H4 (cell line): ENCODE data around the gene CCDC102B. TPM values are rescaled to one million over a fixed set of nuclear protein-coding genes. Genes with fewer than 3 reads are reported as not detected.
"Not testable (repeated sequence)": the region's sequence is repeated elsewhere in the genome, so short reads cannot be mapped to it uniquely, and the experiment has no call there.

Experiments
- DNase-seq: peaks from one replicate; pipeline ENCODE4 v3.0.0-alpha.2; 2015; ENCODE audit warnings: low spot score
- total RNA-seq: library from RNA; depleted of rRNA; stranded (reverse); fragments of >200 nt; shearing (Covaris generic); gene quantifications from 2 replicates; pipeline ENCODE4 v1.2.3, GENCODE V29; 2014

Gene CCDC102B
- total RNA-seq, 1 experiment from 2014 or later, result 11.0 TPM

DNA sequence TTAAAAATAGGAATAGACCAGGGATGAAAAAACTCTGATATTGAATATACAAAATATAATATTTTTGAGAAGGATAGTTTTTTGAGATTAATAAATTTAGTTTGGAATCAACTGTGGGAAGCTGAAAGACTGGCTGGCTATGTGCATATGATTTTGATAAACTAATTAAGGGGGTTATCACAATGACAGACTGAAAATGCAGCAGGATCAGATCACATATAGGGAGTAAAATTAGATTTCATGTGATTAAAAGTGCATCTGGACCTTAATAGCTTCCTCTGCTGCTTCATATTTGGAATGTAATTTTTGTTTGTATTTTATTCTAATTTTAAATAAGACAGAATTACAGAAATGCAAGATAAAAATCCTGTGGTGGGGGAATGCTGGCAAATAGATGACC is 111.7 kb downstream of the CCDC102B start:
- DNase-seq, result no peak

GRCh38 chr18:68915061-68915460 is 117.2 kb downstream of the CCDC102B start:
- no peak for DNase-seq

GRCh38 chr18:68916734-68917133 is 118.9 kb downstream of the CCDC102B start:
- DNase-seq, result peak; percentile 10

DNA sequence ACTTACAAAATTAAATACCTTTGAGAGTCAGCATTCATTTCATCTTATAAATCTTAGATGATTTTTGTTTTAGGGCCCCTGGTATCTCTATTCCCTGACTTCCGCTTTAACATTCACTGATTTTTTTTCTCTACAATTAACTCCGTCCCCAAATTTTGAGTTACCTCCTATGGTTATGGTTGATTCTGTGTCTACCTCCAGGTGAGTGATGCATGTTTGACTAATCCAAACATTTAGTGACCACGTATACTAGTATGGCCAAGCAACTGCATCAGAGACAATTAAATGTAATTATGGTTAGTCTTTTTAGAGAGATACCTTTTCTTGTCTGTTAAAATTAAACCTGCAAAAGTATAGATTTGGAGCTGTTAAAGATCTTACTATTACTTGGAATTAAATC is 120.3 kb downstream of the CCDC102B start:
- no peak for DNase-seq

DNA sequence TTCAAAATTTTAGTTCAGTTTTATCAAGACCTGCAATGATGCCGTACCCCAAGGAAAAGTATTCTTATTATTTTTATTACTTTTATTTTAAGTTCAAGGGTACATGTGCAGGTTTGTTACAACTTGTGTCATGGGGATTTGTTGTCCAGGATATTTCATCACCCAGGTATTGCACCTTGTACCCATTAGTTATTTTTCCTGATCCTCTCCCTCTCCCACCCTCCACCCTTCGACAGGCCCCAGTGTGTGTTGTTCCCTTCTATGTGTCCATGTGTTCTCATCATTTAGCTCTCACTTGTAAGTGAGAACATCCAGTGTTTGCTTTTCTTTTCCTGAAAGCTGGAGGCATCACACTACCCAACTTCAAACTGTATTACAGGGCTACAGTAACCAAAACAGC is 122.0 kb downstream of the CCDC102B start:
- DNase-seq, result no peak

GRCh38 chr18:68922392-68922791 is 124.5 kb downstream of the CCDC102B start:
- DNase-seq, result no peak

DNA sequence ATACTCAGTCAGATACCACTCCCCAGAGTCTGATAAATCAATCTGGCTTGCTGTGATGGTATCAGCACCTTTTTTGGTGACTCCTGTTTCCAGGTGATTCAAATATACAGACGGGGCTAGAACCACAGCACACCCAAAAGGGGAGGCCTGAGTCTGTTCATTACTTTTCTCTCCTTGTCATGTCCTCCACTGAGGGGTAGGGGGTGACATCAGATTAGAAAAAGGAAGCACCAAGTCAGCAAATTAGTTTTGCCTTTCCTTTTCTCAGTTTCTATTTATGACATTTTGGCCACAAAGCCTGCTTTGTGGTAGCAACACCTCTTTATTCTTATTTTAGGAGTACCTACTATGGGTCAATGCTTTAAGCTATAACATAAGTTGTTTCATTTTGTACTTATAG is 127.4 kb downstream of the CCDC102B start:
- peak; percentile 11 for DNase-seq

DNA sequence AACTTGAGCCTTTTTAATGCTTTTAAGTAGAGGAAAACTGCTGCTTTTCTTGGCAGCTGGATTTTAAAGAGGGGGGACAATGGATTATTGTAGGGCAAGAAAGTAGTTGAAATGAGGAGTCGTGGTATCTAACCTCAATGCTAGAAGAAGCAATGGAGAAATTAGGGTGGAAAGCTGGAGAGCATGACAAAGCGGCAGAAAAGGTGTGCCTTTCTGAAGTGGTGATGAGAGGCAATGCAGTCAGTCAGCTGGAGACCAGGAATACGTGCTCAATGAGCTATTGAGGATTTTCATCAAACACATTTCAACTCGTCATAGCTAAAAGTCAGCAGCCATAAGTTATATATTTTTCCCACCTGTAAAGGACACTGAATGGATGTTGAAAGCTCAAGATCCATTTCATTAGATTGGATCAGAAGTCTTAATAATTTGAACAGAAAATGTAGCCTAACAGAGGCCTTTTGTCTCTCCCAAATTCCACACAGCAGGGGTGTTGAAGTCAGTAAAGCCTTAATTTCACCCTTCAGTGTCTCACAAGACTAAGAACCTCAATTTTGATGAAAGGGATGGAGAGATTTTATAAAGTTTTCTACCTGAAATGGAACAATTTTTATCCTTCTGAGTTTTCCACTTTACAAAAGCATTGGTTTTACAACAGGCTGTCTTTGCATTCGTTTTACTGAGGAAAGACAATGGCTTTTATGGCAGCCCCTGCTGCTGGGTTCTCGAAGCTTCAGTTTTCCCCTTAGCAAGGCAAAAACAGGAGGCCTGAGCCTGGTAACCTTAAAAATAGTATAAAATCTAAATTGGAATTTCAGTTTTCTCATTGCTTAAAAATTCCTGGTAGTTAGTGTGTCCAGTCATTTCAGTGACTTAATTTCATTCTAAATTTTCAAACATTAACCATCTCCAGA is 131.1 kb downstream of the CCDC102B start:
- DNase-seq, result no peak

GRCh38 chr18:68935686-68936085 is 137.8 kb downstream of the CCDC102B start:
- DNase-seq, result no peak

- DNase-seq, result no peak
These were observed 139.2 kb downstream of the CCDC102B start for GRCh38 chr18:68937029-68937599.

DNA sequence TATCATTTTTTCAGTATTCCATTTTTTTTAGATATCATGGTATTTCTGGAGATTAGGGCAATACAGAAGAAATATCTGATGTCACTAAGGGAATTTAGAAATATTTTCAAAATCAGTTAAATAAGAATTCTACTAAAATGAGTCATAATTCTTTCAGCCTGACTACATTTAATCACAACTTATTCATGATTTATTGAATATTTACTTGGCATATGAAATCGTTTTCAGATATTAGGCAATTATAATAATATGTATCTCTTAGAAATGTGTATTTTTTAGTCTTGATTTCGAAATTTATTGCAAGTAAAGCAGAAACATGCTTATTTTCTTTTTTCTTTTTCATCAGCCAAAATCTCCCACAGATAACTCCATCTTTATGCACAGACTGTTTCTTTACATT is 142.2 kb downstream of the CCDC102B start:
- no peak for DNase-seq

DNA sequence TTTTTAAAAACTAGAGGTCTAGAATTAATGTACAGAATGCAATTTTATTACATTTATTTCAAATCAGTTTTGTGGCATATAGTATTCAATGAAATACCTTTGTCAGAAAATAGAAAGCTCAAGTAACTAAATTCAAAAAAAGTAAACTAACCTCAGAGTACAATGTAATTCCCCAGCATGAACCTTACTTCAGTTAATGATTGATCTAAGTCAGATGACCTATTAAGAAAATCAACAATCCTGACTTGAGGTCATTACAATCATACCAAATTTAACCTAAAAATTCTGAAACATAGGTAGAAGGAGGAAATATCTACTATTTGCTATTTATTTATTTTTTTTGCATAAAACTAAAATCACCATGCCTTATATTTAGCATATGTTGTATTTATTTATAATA is 142.9 kb downstream of the CCDC102B start:
- DNase-seq, result no peak

DNA sequence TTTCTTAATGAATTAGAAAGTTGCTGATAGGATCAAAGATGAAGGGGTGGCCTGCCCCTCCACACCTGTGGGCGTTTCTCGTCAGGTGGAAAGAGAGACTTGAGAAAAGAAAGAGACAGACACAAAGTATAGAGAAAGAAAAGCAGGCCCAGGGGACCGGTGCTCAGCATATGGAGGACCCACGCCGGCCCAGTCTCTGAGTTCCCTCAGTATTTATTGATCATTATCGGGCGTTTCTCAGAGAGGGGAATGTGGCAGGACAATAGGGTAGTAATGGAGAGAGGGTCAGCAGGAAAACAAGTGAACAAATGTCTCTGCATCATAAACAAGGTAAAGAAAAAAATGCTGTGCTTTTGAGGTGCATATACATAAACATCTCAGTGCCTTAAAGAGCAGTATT is 144.3 kb downstream of the CCDC102B start:
- no peak for DNase-seq

DNA sequence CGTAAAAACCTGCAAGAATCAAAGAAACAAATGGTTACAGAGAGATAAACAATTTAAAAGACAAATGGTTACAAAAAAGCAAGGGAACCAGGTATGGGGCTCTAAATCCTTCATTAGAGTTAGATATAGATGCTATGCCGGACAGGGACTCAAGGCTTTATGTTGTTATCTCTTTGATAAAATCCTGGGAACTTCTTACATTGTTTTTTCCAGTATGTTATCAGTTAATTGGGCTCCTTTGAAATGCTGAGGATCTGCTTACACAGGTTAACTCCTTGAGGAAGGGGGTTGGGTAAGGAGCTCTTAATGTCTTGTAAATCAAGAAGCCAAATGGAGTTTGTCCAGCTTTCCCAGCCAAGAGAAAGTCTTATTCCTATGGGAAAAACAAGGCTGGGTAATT is 146.0 kb downstream of the CCDC102B start:
- DNase-seq, result not testable (repeated sequence)

DNA sequence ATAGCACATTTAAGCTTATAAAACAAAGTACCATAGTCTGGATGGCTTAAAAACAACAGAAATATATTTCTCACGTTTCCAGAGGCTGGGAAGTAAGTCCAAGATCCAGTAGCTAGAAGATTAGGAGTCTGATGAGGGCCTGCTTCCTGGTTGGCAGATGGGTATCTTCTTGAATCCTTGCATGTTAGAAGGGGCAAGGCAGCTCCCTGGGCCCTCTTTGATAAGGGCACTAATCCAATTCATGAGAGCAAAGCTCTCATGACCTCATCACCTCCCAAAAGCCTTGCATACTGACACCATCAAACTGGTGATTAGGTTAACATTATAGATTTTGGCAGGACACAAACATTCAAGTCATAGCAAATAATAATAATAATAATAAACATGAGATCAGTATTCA is 146.4 kb downstream of the CCDC102B start:
- no peak for DNase-seq

DNA sequence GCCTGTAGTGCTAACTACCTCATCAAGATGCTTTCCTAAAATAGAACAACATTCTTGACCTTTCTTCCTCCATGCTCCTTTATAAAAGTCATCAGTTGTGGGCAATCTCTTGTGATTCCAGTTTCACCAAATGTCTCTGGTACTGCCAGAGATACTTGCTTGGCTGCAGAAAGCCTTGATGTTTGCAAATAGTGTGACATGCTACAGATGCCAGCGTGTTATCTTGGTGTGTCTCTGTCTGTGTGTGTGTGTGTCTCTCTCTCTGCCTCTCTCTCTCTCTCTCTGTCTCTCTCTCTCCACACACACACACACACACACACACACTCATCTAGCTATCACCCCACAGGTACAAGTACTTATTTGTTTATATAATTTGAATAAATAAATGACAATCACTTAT is 146.9 kb downstream of the CCDC102B start:
- DNase-seq, result no peak

- DNase-seq, result no peak
These were observed 150.7 kb downstream of the CCDC102B start for GRCh38 chr18:68948622-68949021.

DNA sequence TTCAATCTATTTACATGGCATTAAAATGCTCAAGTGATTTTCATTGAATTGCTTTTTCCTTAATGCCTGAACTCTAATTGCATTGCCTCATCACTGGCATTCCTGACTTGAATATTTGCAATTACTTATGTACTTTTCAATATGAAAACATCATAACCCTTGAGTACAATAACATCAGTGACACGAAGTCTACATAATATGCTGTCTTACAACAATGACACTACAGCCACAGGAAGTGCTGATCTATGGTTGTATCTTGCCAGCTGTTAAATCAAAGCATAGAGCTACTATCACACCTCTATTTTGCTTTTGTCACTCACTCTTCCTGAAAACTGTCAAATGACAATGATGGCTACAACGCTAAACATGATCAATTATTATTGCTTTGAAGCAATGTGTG is 156.9 kb downstream of the CCDC102B start:
- DNase-seq, result no peak

DNA sequence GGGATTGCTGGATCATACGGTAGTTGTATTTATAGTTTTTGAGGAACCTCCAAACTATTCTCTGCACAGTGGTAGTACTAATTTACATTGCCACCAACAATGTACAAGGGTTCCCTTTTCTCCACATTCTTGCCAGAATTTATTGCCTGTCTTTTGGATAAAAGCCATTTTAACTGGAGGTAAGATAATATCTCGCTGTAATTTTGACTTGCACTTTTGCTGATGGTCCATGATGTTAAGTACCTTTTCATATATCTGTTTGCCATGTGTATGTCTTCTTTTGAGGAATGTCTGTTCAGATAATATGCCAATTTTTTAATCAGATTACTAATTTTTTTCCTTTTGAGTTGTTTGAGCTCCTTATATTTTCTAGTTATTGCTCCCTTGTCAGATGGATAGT is 158.8 kb downstream of the CCDC102B start:
- no peak for DNase-seq

GRCh38 chr18:68960355-68960754 is 162.5 kb downstream of the CCDC102B start:
- DNase-seq, result no peak

- DNase-seq, result no peak
These were observed 164.7 kb downstream of the CCDC102B start for GRCh38 chr18:68962623-68963022.

GRCh38 chr18:68965817-68966216 is 167.9 kb downstream of the CCDC102B start:
- DNase-seq, result no peak

DNA sequence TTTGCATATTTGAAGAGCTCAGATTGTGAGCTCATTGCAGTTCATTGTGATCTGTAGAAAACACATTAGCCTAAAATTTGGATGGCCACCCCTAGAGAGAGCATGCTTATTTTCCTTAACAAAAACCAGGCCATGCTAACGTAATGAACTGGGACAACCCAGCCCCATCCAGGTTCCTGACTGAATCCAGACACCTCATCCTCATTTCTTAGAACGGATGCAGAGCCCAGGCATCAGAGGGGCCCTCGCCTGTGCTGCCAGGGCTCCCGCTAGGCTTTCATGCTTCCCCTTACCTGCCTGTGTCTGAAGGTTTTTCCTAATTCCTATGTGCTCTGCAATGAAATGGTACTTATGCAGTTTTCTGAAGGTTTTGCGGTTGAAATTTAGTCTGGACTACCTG is 171.1 kb downstream of the CCDC102B start:
- no peak for DNase-seq
